OCI-LY3 (cell line): ENCODE data around the gene HTR1A.

Experiments used
- H2AFZ ChIP-seq: fragments of 200-600, 300-600 bp; shearing (Covaris generic); 2 replicates; pipeline ENCODE4 v1.6.0; 2014; ENCODE audit warnings: antibody characterized with exemption, low read depth, low read length
- H3K27ac ChIP-seq: fragments of 200-600, 300-600 bp; sonication (generic); 2 replicates; pipeline ENCODE4 v1.5.1; 2014; ENCODE audit warnings: mild to moderate bottlenecking, low read length, moderate library complexity, mixed read lengths
- H3K27me3 ChIP-seq: fragments of 200-600, 300-600 bp; sonication (generic); 2 replicates; pipeline ENCODE4 v1.6.1; 2014; ENCODE audit warnings: low read depth, low read length, mixed read lengths
- H3K36me3 ChIP-seq: fragments of 200-600, 300-600 bp; sonication (generic); replicated peaks from 2 replicates; pipeline ENCODE3; 2014; ENCODE audit warnings: low read depth, low read length, mixed read lengths
- H3K4me1 ChIP-seq: fragments of 300-600, 200-600 bp; sonication (generic); 2 replicates; pipeline ENCODE4 v1.6.1; 2014; ENCODE audit warnings: low read length, mixed read lengths
- H3K4me2 ChIP-seq: fragments of 200-600, 300-600 bp; sonication (generic); 2 replicates; pipeline ENCODE4 v1.6.1; 2014; ENCODE audit warnings: low read length, mixed read lengths
- H3K4me3 ChIP-seq: fragments of 300-600, 200-600 bp; sonication (generic); 2 replicates; pipeline ENCODE4 v1.5.1; 2014; ENCODE audit warnings: antibody characterized with exemption, mild to moderate bottlenecking, low read length, moderate library complexity
- H3K79me2 ChIP-seq: fragments of 300-600, 200-600 bp; shearing (Covaris generic); 2 replicates; pipeline ENCODE4 v1.6.1; 2014; ENCODE audit warnings: mild to moderate bottlenecking, low read length, mixed read lengths
- H3K9ac ChIP-seq: fragments of 300-600, 200-600 bp; shearing (Covaris generic); 2 replicates; pipeline ENCODE4 v1.6.0; 2014; ENCODE audit warnings: mild to moderate bottlenecking, low read length, moderate library complexity
- H3K9me3 ChIP-seq: fragments of 200-600, 300-600 bp; shearing (Covaris generic); 2 replicates; pipeline ENCODE4 v1.6.1; 2014; ENCODE audit warnings: low read length, mixed read lengths; ENCODE audit not compliant: insufficient read depth
- H4K20me1 ChIP-seq: fragments of 200-600, 300-600 bp; sonication (generic); 2 replicates; pipeline ENCODE4 v1.6.1; 2016; ENCODE audit warnings: low read length, mixed read lengths; ENCODE audit not compliant: insufficient read depth
- CTCF ChIP-seq: fragments of 200-600, 300-600 bp; sonication (generic); IDR thresholded peaks from 2 replicates; pipeline ENCODE4 v1.5.1; 2014; ENCODE audit warnings: antibody characterized with exemption, low read length, low read depth
- EZH2phosphoT487 ChIP-seq: fragments of 200-600 bp; shearing (Covaris generic); IDR thresholded peaks from 2 replicates; pipeline ENCODE4 v1.6.1; 2018; ENCODE audit warnings: antibody characterized with exemption, mixed run types, low read depth

HTR1A gene

DNA sequence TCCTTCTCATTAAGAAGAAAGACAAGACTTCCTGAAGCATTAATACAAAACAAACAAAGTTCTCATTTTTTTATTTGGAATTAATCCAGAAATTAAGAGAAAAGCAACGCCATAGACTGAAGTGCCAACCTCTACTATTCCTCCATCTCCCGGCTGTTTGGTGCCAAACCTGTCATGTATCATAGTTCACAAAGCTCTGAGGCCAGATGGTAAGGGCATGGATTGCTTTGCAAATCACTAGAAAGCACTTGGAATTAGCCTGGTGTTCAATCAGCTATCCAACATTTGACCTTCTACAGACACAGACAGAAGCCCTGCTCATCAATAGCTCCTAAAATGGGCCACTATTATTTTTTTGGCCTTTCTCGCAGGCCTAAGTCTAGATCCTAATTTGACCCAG, 33.8 kb downstream of the HTR1A start:
- Histone ChIP-seq H3K9me3 (no peaks in the 10 kb centered on the region), H3K9ac (no peak overlapping the region), H3K4me1 (no peaks in the 10 kb centered on the region), H4K20me1 (no peaks in the 10 kb centered on the region), H3K79me2 (no peaks in the 10 kb centered on the region), H3K4me2 (no peak overlapping the region), H3K27ac (no peak overlapping the region), H3K36me3 (no peaks in the 10 kb centered on the region), H3K4me3 (no peak overlapping the region), H3K27me3 (no peaks in the 10 kb centered on the region), H2AFZ (no peak overlapping the region)
- TF ChIP-seq EZH2phosphoT487 (no peak), CTCF (no peak)

DNA sequence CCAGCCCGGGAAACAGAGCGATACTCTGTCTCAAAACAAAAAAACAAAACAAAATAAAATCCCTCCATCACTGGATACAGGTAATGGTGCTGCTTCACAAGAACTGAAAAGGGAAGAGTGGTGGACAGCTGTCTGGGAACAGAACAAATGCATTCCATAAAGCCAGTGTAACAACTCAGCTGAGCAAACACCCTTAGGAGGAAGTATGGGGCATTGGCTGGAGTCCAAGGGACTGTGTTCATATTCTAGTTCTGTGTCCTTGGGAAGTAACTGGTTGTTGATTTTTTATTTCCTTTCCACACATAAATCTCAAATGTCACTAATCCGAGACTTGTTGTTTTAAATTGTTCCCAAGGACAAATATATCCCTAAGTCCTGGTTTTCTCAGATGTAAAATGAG, 38.3 kb downstream of the HTR1A start:
- no peaks in the 10 kb centered on the region for H4K20me1 ChIP-seq
- H3K27me3 ChIP-seq: no peaks in the 10 kb centered on the region

GRCh38 chr5:63919763-63920478, 42.3 kb downstream of the HTR1A start:
- no peaks in the 10 kb centered on the region for H3K4me1 ChIP-seq
- H3K4me3 ChIP-seq: no peak overlapping the region
- no peak overlapping the region for H2AFZ ChIP-seq
- no peaks in the 10 kb centered on the region for H4K20me1 ChIP-seq
- H3K4me2 ChIP-seq: no peak overlapping the region
- H3K79me2 ChIP-seq: no peaks in the 10 kb centered on the region
- H3K27me3 ChIP-seq: no peaks in the 10 kb centered on the region
- H3K9ac ChIP-seq: no peak overlapping the region
- H3K9me3 ChIP-seq: no peaks in the 10 kb centered on the region
- no peak overlapping the region for H3K27ac ChIP-seq
- H3K36me3 ChIP-seq: no peaks in the 10 kb centered on the region
- TF ChIP-seq CTCF (no peak), EZH2phosphoT487 (no peak)

More for the DNA sequence above, 38.3 kb downstream of the HTR1A start:
- Histone ChIP-seq H3K27ac (no peak overlapping the region), H2AFZ (no peak overlapping the region), H3K9me3 (no peaks in the 10 kb centered on the region), H3K4me2 (no peak overlapping the region), H3K36me3 (no peaks in the 10 kb centered on the region), H3K4me1 (no peaks in the 10 kb centered on the region), H3K4me3 (no peak overlapping the region), H3K9ac (no peak overlapping the region), H3K79me2 (no peaks in the 10 kb centered on the region)
- TF ChIP-seq CTCF: no peak
- TF ChIP-seq EZH2phosphoT487: no peak

DNA sequence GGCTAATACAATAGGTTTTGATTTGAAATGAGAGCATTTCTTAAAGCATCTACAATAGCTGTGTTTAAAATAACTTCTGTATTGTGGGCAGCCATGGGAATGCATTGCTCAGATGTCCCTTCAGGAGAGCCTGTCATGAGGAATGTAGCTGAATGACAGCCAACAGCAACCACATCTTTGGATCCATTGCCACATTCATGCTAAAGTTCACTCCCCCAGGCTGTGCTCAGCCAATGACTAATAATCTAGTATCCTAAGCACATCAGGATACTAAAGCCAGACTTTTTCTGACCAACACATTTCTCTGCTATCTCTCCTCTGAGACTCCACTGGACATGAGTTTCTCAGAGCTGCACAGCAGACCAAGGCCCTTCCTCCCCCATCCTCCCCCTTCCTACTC, 45.5 kb downstream of the HTR1A start:
- no peak for TF ChIP-seq EZH2phosphoT487
- no peak for TF ChIP-seq CTCF
- Histone ChIP-seq H3K27ac (no peak overlapping the region), H4K20me1 (no peaks in the 10 kb centered on the region), H3K4me1 (no peaks in the 10 kb centered on the region), H3K4me2 (no peak overlapping the region), H3K4me3 (no peak overlapping the region), H3K9me3 (no peaks in the 10 kb centered on the region), H3K27me3 (no peaks in the 10 kb centered on the region), H3K79me2 (no peaks in the 10 kb centered on the region), H2AFZ (no peak overlapping the region), H3K9ac (no peak overlapping the region), H3K36me3 (no peaks in the 10 kb centered on the region)
